ENCODE data around the gene NOTCH1. TPM values are rescaled to one million over a fixed set of nuclear protein-coding genes. Genes with fewer than 3 reads are reported as not detected.
A peak's percentile ranks its signal among the peaks of the same experiment; 100 is the strongest.

The NOTCH1 gene
- total RNA-seq, 2 donors from 2014 or later, result 29.6 to 65.3 TPM

- intact Hi-C loops (cut with DNase I), result no loop called here
- DNase-seq, result no peak
- Histone ChIP-seq H3K4me3 (no peak overlapping the region), H3K27me3 (no peaks in the 10 kb centered on the region), H3K9me3 (no peaks in the 10 kb centered on the region), H3K27ac (peak overlapping the region in 1 of 4 donors; percentile 51), H3K36me3 (replicated peaks in 1 of 2; ENCODE audit: insufficient read depth in 1 of 2, low read depth in 2 of 2) (no peaks in the 10 kb centered on the region), H3K4me1 (peaks cover 39% of the 10 kb centered on the region)
- no peak for ATAC-seq
- WGBS, 2 donors, result 70 to 76% methylated on average over 21 to 22 of the region's 22 CpGs
- no peak for TF ChIP-seq POLR2A (IDR thresholded peaks at IDR 0.05)
- TF ChIP-seq CTCF (IDR thresholded peaks at IDR 0.05), result no peak
Observed at GRCh38 chr9:136552117-136552703, 6.4 kb upstream of the NOTCH1 start.

GRCh38 chr9:136551401-136552116 lies 5.7 kb upstream of the NOTCH1 start:
- WGBS, 2 donors, result 49 to 66% methylated on average over 22 of the region's 22 CpGs
- H3K4me1 ChIP-seq, result peaks cover 46% of the 10 kb centered on the region
- no peak for ATAC-seq

GRCh38 chr9:136550439-136551289 lies 4.8 kb upstream of the NOTCH1 start:
- ATAC-seq (no peak), DNase-seq (peak in 3 of 4 donors; percentile 52 to 85 (median 73))
- Histone ChIP-seq H3K4me3 (no peak overlapping the region), H3K9me3 (no peaks in the 10 kb centered on the region), H3K4me1 (peaks cover 50% of the 10 kb centered on the region), H3K27me3 (no peaks in the 10 kb centered on the region), H3K27ac (peak overlapping the region in 3 of 4 donors; percentile 19 to 37 (median 35)), H3K36me3 (replicated peaks in 1 of 2; ENCODE audit: insufficient read depth in 1 of 2, low read depth in 2 of 2) (no peaks in the 10 kb centered on the region)
- 77% methylated on average over 13 of the region's 13 CpGs; no CpG with 5 or more reads in 1 of the 2 donors for WGBS, 2 donors
- intact Hi-C loops (cut with DNase I), result no loop called here
- TF ChIP-seq POLR2A (IDR thresholded peaks at IDR 0.05) (peak in 1 of 3 donors; percentile 35), CTCF (IDR thresholded peaks at IDR 0.05) (no peak)

More at GRCh38 chr9:136551401-136552116, 5.7 kb upstream of the NOTCH1 start:
- H3K9me3 ChIP-seq, result no peaks in the 10 kb centered on the region
- no peaks in the 10 kb centered on the region for H3K27me3 ChIP-seq
- TF ChIP-seq CTCF (IDR thresholded peaks at IDR 0.05) (no peak), POLR2A (IDR thresholded peaks at IDR 0.05) (no peak)
- no peak overlapping the region for H3K4me3 ChIP-seq
- H3K27ac ChIP-seq, result peak overlapping the region in 1 of 4 donors; percentile 51
- intact Hi-C loops (cut with DNase I), result no loop called here
- H3K36me3 ChIP-seq (replicated peaks in 1 of 2; ENCODE audit: insufficient read depth in 1 of 2, low read depth in 2 of 2), result no peaks in the 10 kb centered on the region
- DNase-seq, result peak in 3 of 4 donors; percentile 52 to 72 (median 57)

GRCh38 chr9:136549010-136549980 lies 3.4 kb upstream of the NOTCH1 start:
- H3K4me3 ChIP-seq, result no peak overlapping the region
- WGBS, 2 donors, result 81 to 86% methylated on average over 21 to 27 of the region's 29 CpGs
- DNase-seq (no peak), ATAC-seq (no peak)
- no peaks in the 10 kb centered on the region for H3K27me3 ChIP-seq
- H3K36me3 ChIP-seq (replicated peaks in 1 of 2; ENCODE audit: insufficient read depth in 1 of 2, low read depth in 2 of 2), result no peaks in the 10 kb centered on the region
- intact Hi-C loops (cut with DNase I), result no loop called here
- no peaks in the 10 kb centered on the region for H3K9me3 ChIP-seq
- peaks cover 51% of the 10 kb centered on the region for H3K4me1 ChIP-seq
- H3K27ac ChIP-seq, result peak overlapping the region in 1 of 4 donors; percentile 35
- no peak for TF ChIP-seq CTCF (IDR thresholded peaks at IDR 0.05)
- no peak for TF ChIP-seq POLR2A (IDR thresholded peaks at IDR 0.05)

Measured in body of pancreas (tissue), 4 donors.